Mucosa of descending colon (tissue), 3 donors: Measurements from ENCODE around the gene TSPAN3. TPM values are rescaled to one million over a fixed set of nuclear protein-coding genes. Genes with fewer than 3 reads are reported as not detected.

Experiments used
- ATAC-seq: fragments of 200-7000 bp; cut with Tn5 transposase; one replicate; pipeline ENCODE4 v1.9.1; 2020; ENCODE audit warnings: mild to moderate bottlenecking, moderate library complexity
- DNase-seq, 3 donors: peaks; one replicate each; pipeline ENCODE4 v3.0.0-alpha.2; 2020
- H3K36me3 ChIP-seq: fragments of 200-600 bp; one replicate; pipeline ENCODE4 v1.8.0; 2021; ENCODE audit warnings: low read depth, mild to moderate bottlenecking
- H3K4me1 ChIP-seq: fragments of 200-600 bp; one replicate; pipeline ENCODE4 v1.8.0; 2021; ENCODE audit warnings: low read depth, mild to moderate bottlenecking
- H3K4me3 ChIP-seq: fragments of 200-600 bp; one replicate; pipeline ENCODE4 v1.8.0; 2021; ENCODE audit warnings: mild to moderate bottlenecking
- H3K9me3 ChIP-seq: fragments of 200-600 bp; one replicate; pipeline ENCODE4 v1.8.0; 2021; ENCODE audit warnings: mild to moderate bottlenecking
- intact Hi-C, 2 donors: fragments of 100-400 bp; cut with DNase I in 1 of 2; cut with micrococcal nuclease in 1 of 2; formaldehyde crosslinking; loops; one replicate each; pipeline versions ENCODE4 v1.11.0 to v1.11.1; 2022; cut with DNase I, micrococcal nuclease
- total RNA-seq, 3 donors: library from RNA; stranded (reverse); fragmentation: NEBNext Ultra II Directional in 2 of 3; extraction: Animal tissue kit (Norgen Biotek cat#: 25700) in 2 of 3; gene quantifications; one replicate each; pipeline versions ENCODE4 v1.2.1 to v1.2.4, GENCODE V29; 2021 to 2023
- TF ChIP-seq, protein P1 (sequence below): fragments of 200-600 bp; IDR thresholded peaks from one replicate; pipeline ENCODE4 v1.8.0; 2022; ENCODE audit warnings: antibody characterized with exemption, mild to moderate bottlenecking
- donor health status: DM: no; HTN: no; CAD: no; lungs with moderate emphysema.
- donor health status: DM: no; HTN: no; CAD: no.
- donor health status: DM: no; HTN: yes; CAD: no.

Gene TSPAN3
- total RNA-seq, 3 donors from 2014 or later, result 419 to 945 (median 666) TPM

DNA sequence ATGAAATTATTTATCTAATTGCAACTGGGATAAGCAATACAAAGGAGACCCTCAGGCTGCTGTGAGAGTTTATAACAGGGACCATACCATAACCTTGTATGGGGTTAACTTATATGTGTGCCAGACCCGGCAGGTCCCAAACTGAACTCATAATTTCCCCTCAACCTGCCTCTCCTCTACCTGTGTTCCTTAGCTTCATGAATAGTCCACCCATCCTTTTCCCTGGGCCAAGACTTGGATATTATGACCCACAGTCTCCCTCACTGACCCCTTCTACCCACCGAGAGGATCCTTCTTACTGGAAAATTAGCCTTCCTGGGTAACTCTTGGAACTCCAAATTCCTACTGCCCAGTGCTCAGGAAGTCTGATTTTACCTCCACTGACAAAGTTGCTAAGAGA, 3.4 kb upstream of the TSPAN3 start:
- DNase-seq (no peak), ATAC-seq (no peak)
- peaks cover 11% of the 10 kb centered on the region for H3K4me1 ChIP-seq
- TF ChIP-seq, protein P1, sequence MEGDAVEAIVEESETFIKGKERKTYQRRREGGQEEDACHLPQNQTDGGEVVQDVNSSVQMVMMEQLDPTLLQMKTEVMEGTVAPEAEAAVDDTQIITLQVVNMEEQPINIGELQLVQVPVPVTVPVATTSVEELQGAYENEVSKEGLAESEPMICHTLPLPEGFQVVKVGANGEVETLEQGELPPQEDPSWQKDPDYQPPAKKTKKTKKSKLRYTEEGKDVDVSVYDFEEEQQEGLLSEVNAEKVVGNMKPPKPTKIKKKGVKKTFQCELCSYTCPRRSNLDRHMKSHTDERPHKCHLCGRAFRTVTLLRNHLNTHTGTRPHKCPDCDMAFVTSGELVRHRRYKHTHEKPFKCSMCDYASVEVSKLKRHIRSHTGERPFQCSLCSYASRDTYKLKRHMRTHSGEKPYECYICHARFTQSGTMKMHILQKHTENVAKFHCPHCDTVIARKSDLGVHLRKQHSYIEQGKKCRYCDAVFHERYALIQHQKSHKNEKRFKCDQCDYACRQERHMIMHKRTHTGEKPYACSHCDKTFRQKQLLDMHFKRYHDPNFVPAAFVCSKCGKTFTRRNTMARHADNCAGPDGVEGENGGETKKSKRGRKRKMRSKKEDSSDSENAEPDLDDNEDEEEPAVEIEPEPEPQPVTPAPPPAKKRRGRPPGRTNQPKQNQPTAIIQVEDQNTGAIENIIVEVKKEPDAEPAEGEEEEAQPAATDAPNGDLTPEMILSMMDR, result no peak
- H3K9me3 ChIP-seq, result no peaks in the 10 kb centered on the region
- H3K36me3 ChIP-seq, result no peaks in the 10 kb centered on the region
- intact Hi-C loops, result no loop called here
- H3K4me3 ChIP-seq, result no peak overlapping the region

- no peak for DNase-seq
- ATAC-seq, result no peak
These were observed 655 bp upstream of the TSPAN3 start for GRCh38 chr15:77071305-77072223.

DNA sequence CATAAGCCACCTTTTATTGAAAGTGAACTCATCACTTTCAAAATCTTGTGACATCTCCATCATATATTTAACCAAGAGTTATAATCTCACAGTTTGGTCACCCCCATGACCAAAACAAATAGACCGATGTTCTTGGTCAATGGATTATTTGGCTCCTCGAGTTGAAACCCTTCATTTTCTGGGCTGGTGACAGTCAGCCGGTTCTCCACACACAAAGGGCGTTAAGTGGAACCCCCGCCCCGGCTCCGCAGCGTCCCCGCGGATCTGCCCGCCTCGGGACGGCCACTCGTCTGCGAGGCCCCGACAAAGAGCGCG, 772 bp downstream of the TSPAN3 start:
- TF ChIP-seq, protein P1, result no peak
- DNase-seq (no peak), ATAC-seq (no peak)
- Histone ChIP-seq H3K9me3 (no peaks in the 10 kb centered on the region), H3K4me1 (peaks cover 41% of the 10 kb centered on the region), H3K36me3 (no peaks in the 10 kb centered on the region), H3K4me3 (peak overlapping the region; percentile 82)
- intact Hi-C loops, result no loop called here

More at GRCh38 chr15:77071305-77072223, 655 bp upstream of the TSPAN3 start:
- Histone ChIP-seq H3K4me1 (peaks cover 30% of the 10 kb centered on the region), H3K4me3 (no peak overlapping the region), H3K36me3 (no peaks in the 10 kb centered on the region), H3K9me3 (no peaks in the 10 kb centered on the region)
- TF ChIP-seq, protein P1, result no peak
- intact Hi-C loops, result no loop called here

- H3K36me3 ChIP-seq, result no peaks in the 10 kb centered on the region
- intact Hi-C loops, result no loop called here
- peak; percentile 51 to 85 (median 57) for DNase-seq
- no peaks in the 10 kb centered on the region for H3K9me3 ChIP-seq
- H3K4me1 ChIP-seq, result peaks cover 46% of the 10 kb centered on the region
- TF ChIP-seq, protein P1, result no peak
- H3K4me3 ChIP-seq, result no peak overlapping the region
- peak; percentile 63 for ATAC-seq
These were observed 1.3 kb downstream of the TSPAN3 start for GRCh38 chr15:77069521-77070121.

- Histone ChIP-seq H3K9me3 (no peaks in the 10 kb centered on the region), H3K4me3 (no peak overlapping the region), H3K4me1 (peaks cover 46% of the 10 kb centered on the region), H3K36me3 (no peaks in the 10 kb centered on the region)
- DNase-seq (no peak), ATAC-seq (no peak)
- intact Hi-C loops, result no loop called here
- TF ChIP-seq, protein P1, result no peak
These were observed 2.3 kb downstream of the TSPAN3 start for GRCh38 chr15:77068633-77069032.
